Liver (tissue), 9 donors: ENCODE measurements around the gene KDM1B. TPM values are rescaled to one million over a fixed set of nuclear protein-coding genes. Genes with fewer than 3 reads are reported as not detected.

Source experiments
- DNase-seq: peaks from one replicate; pipeline ENCODE4 v3.0.0-alpha.2; 2017; ENCODE audit warnings: low spot score
- H3K27ac ChIP-seq, 2 donors: one replicate each; pipeline ENCODE4 v1.7.0; 2013; ENCODE audit warnings: inconsistent platforms in 2 of 2, low read length in 2 of 2, control low read depth in 1 of 2, low read depth in 1 of 2, mild to moderate bottlenecking in 1 of 2
- H3K27me3 ChIP-seq, 4 donors: one replicate each; pipeline versions ENCODE4 v1.6.1 to v1.7.0; 2013; ENCODE audit warnings: low read length in 3 of 4, inconsistent platforms in 1 of 4, mild to moderate bottlenecking in 1 of 4, moderate library complexity in 1 of 4; ENCODE audit not compliant: control insufficient read depth in 4 of 4, insufficient read depth in 4 of 4
- H3K36me3 ChIP-seq, 4 donors: one replicate each; pipeline versions ENCODE4 v1.6.1 to v1.7.0; 2013; ENCODE audit warnings: low read length in 3 of 4, mild to moderate bottlenecking in 3 of 4, low read depth in 1 of 4, moderate library complexity in 1 of 4; ENCODE audit not compliant: control insufficient read depth in 4 of 4, insufficient read depth in 3 of 4
- H3K4me1 ChIP-seq, 4 donors: one replicate each; pipeline versions ENCODE4 v1.6.1 to v1.7.0; 2013; ENCODE audit warnings: low read length in 3 of 4, mild to moderate bottlenecking in 3 of 4, moderate library complexity in 1 of 4; ENCODE audit not compliant: control insufficient read depth in 4 of 4, insufficient read depth in 4 of 4
- H3K4me3 ChIP-seq, 3 donors: one replicate each; pipeline versions ENCODE4 v1.6.1 to v1.7.0; 2013; ENCODE audit warnings: low read length in 3 of 3, control low read depth in 1 of 3, low read depth in 1 of 3, mild to moderate bottlenecking in 1 of 3
- H3K9ac ChIP-seq, 2 donors: one replicate each; pipeline ENCODE4 v1.7.0; 2013; ENCODE audit warnings: low read length in 2 of 2, mild to moderate bottlenecking in 2 of 2, moderate library complexity in 2 of 2, control low read depth in 1 of 2, low read depth in 1 of 2
- H3K9me3 ChIP-seq, 4 donors: one replicate each; pipeline versions ENCODE4 v1.6.1 to v1.7.0; 2013; ENCODE audit warnings: low read length in 3 of 4; ENCODE audit not compliant: control insufficient read depth in 4 of 4
- ATF3 ChIP-seq: IDR thresholded peaks from 2 replicates; pipeline ENCODE4 v1.6.1; 2016; ENCODE audit warnings: antibody characterized with exemption
- GABPA ChIP-seq, 2 donors: IDR thresholded peaks in 1 of 2; conservative IDR thresholded peaks in 1 of 2; 2 replicates each; pipeline ENCODE4 v1.6.1; 2016; ENCODE audit warnings: antibody characterized with exemption in 2 of 2, mild to moderate bottlenecking in 1 of 2, moderate library complexity in 1 of 2
- HNF4G ChIP-seq: IDR thresholded peaks from 2 replicates; pipeline ENCODE4 v1.6.1; 2016; ENCODE audit warnings: antibody characterized with exemption
- JUND ChIP-seq, 2 donors: IDR thresholded peaks; 2 replicates each; pipeline ENCODE4 v1.6.1; 2016; ENCODE audit warnings: antibody characterized with exemption in 2 of 2
- MAX ChIP-seq: IDR thresholded peaks from 2 replicates; pipeline ENCODE4 v1.6.1; 2016; ENCODE audit warnings: antibody characterized with exemption
- REST ChIP-seq: IDR thresholded peaks from 2 replicates; pipeline ENCODE4 v1.6.1; 2016; ENCODE audit warnings: antibody characterized with exemption, mild to moderate bottlenecking
- RXRA ChIP-seq, 2 donors: IDR thresholded peaks; 2 replicates each; pipeline ENCODE4 v1.6.1; 2017 to 2018; ENCODE audit warnings: antibody characterized with exemption in 2 of 2, mild to moderate bottlenecking in 1 of 2
- SP1 ChIP-seq: IDR thresholded peaks from 2 replicates; pipeline ENCODE4 v1.6.1; 2018; ENCODE audit warnings: antibody characterized with exemption, mild to moderate bottlenecking
- YY1 ChIP-seq: IDR thresholded peaks from 2 replicates; pipeline ENCODE4 v1.6.1; 2016; ENCODE audit warnings: antibody characterized with exemption, mild to moderate bottlenecking
- WGBS: extraction: QIAGEN DNeasy Blood & Tissue Kit; methylation state at CpG from one replicate; pipeline ENCODE4 v1.1.7; 2013; 5-methylcytosine and 5-hydroxymethylcytosine counted together
- polyA plus RNA-seq, 2 donors: library from polyadenylated mRNA; stranded (reverse) in 1 of 2; unstranded in 1 of 2; fragments of 200-250 nt in 1 of 2; fragments of >200 nt in 1 of 2; fragmentation: Nextera tagmentation in 1 of 2; extraction: Ambion mirVana in 1 of 2; gene quantifications; one replicate each; pipeline versions ENCODE4 v1.2.1 to v1.2.3, GENCODE V29; 2013 to 2015
- total RNA-seq, 2 donors: library from RNA; depleted of rRNA; stranded (reverse); fragments of >200 nt; gene quantifications; one replicate each; pipeline ENCODE4 v1.2.3, GENCODE V29; 2014
- TF ChIP-seq, protein P1 (sequence below): IDR thresholded peaks from 2 replicates; pipeline ENCODE4 v1.6.1; 2016; ENCODE audit warnings: antibody characterized with exemption
- TF ChIP-seq, protein P2 (sequence below): fragments of 150-350 bp; IDR thresholded peaks from 2 replicates; pipeline ENCODE4 v1.5.1; 2017; ENCODE audit warnings: improper control_type of control experiment, low read depth, low read length; ENCODE audit not compliant: missing input control
- donor health status: healthy.
- donor health status: healthy.
- donor health status: healthy.
- donor health status: healthy.
- donor health status: healthy.

KDM1B gene
- total and polyA plus RNA-seq, 4 donors: 1.6 to 10.2 (median 6.7) TPM

DNA sequence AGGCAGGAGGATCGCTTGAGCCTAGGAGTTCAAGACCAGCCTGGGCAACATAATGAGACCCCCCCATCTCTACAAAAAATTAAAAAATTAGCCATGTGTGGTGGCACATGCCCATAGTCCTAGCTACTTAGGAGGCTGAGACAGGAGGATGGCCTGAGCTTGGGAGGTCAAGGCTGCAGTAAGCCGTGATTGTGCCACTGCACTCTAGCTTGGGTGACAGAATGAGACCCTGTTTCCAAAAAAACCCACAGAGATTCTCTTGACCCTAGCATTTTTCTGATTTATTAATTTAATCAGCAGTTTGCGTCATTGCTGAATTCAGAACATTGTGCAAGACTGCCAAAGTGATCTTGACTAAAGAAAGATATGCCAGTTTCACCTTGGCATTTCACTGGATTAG lies 36.8 kb downstream of the KDM1B start:
- Histone ChIP-seq H3K27me3 (no peaks in the 10 kb centered on the region), H3K27ac (no peak overlapping the region), H3K9ac (no peak overlapping the region), H3K4me3 (no peak overlapping the region), H3K9me3 (no peaks in the 10 kb centered on the region), H3K4me1 (no peaks in the 10 kb centered on the region), H3K36me3 (peaks cover 0 to 15% (median 11%) of the 10 kb centered on the region in 4 donors)
- TF ChIP-seq GABPA (IDR thresholded peaks at IDR 0.05 in 1 of 2, conservative IDR thresholded peaks at IDR 0.05 in 1 of 2): no peak
- DNase-seq: no peak
- 98% methylated on average over 3 of the region's 3 CpGs for WGBS

DNA sequence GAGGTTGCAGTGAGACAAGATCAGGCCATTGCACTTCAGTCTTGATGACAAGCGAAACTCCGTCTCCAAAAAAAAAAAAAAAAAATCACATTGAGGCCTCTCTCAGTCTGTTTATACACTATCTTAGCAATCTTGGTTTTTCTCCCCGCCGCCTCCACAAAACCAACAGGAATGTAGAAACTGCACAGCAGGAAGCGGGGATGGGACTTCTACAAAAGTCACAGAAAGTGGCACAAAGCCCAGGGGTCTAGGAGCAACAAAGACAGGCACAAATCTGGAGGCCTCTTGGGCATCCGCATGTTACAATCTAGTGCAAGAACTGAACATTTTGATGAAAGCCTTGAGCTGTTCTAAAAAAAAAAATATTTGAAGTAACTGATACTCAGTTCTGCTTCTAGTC lies 48.6 kb downstream of the KDM1B start:
- no peak overlapping the region for H3K27ac ChIP-seq

More for the DNA sequence above, 48.6 kb downstream of the KDM1B start:
- WGBS: 94% methylated on average over 6 of the region's 6 CpGs
- Histone ChIP-seq H3K27me3 (no peaks in the 10 kb centered on the region), H3K4me1 (peaks cover 3 to 11% (median 7%) of the 10 kb centered on the region in 4 donors), H3K4me3 (no peak overlapping the region), H3K36me3 (peaks cover 0 to 16% (median 8%) of the 10 kb centered on the region in 4 donors), H3K9ac (no peak overlapping the region), H3K9me3 (no peaks in the 10 kb centered on the region)
- DNase-seq: no peak
- TF ChIP-seq YY1 (no peak), RXRA (IDR thresholded peaks at IDR 0.05) (no peak), GABPA (IDR thresholded peaks at IDR 0.05 in 1 of 2, conservative IDR thresholded peaks at IDR 0.05 in 1 of 2) (no peak), JUND (IDR thresholded peaks at IDR 0.05) (no peak), SP1 (no peak), MAX (no peak), ATF3 (no peak), HNF4G (no peak), REST (no peak)
- TF ChIP-seq, protein P1, sequence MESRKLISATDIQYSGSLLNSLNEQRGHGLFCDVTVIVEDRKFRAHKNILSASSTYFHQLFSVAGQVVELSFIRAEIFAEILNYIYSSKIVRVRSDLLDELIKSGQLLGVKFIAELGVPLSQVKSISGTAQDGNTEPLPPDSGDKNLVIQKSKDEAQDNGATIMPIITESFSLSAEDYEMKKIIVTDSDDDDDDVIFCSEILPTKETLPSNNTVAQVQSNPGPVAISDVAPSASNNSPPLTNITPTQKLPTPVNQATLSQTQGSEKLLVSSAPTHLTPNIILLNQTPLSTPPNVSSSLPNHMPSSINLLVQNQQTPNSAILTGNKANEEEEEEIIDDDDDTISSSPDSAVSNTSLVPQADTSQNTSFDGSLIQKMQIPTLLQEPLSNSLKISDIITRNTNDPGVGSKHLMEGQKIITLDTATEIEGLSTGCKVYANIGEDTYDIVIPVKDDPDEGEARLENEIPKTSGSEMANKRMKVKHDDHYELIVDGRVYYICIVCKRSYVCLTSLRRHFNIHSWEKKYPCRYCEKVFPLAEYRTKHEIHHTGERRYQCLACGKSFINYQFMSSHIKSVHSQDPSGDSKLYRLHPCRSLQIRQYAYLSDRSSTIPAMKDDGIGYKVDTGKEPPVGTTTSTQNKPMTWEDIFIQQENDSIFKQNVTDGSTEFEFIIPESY: no peak
- TF ChIP-seq, protein P2, sequence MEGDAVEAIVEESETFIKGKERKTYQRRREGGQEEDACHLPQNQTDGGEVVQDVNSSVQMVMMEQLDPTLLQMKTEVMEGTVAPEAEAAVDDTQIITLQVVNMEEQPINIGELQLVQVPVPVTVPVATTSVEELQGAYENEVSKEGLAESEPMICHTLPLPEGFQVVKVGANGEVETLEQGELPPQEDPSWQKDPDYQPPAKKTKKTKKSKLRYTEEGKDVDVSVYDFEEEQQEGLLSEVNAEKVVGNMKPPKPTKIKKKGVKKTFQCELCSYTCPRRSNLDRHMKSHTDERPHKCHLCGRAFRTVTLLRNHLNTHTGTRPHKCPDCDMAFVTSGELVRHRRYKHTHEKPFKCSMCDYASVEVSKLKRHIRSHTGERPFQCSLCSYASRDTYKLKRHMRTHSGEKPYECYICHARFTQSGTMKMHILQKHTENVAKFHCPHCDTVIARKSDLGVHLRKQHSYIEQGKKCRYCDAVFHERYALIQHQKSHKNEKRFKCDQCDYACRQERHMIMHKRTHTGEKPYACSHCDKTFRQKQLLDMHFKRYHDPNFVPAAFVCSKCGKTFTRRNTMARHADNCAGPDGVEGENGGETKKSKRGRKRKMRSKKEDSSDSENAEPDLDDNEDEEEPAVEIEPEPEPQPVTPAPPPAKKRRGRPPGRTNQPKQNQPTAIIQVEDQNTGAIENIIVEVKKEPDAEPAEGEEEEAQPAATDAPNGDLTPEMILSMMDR: no peak
